H9 (cell line): ENCODE results near the gene PRDM1. TPM values are rescaled to one million over a fixed set of nuclear protein-coding genes. Genes with fewer than 3 reads are reported as not detected.

ENCODE experiments used
- DNase-seq: peaks from one replicate; pipeline ENCODE4 v3.0.0-alpha.2; 2017
- H2AFZ ChIP-seq: one replicate; pipeline ENCODE4 v1.6.1; 2013; ENCODE audit warnings: mild to moderate bottlenecking, low read length, control low read depth, moderate library complexity
- H2AK5ac ChIP-seq: 2 replicates; pipeline ENCODE4 v1.6.1; 2013; ENCODE audit warnings: low read length, control low read depth, mixed read lengths; ENCODE audit not compliant: insufficient read length
- H2BK120ac ChIP-seq: one replicate; pipeline ENCODE4 v1.6.1; 2013; ENCODE audit warnings: low read depth, mild to moderate bottlenecking, low read length, control low read depth, inconsistent platforms; ENCODE audit not compliant: poor library complexity, severe bottlenecking
- H2BK12ac ChIP-seq: 2 replicates; pipeline ENCODE4 v1.6.1; 2013; ENCODE audit warnings: low read length, control low read depth, mixed read lengths, low read depth; ENCODE audit not compliant: insufficient read length
- H2BK15ac ChIP-seq: 2 replicates; pipeline ENCODE4 v1.6.1; 2013; ENCODE audit warnings: low read depth, low read length, control low read depth
- H2BK20ac ChIP-seq: one replicate; pipeline ENCODE4 v1.6.1; 2013; ENCODE audit warnings: low read depth, mild to moderate bottlenecking, low read length, control low read depth, inconsistent platforms; ENCODE audit not compliant: poor library complexity, severe bottlenecking
- H2BK5ac ChIP-seq: 2 replicates; pipeline ENCODE4 v1.6.1; 2013; ENCODE audit warnings: low read length, control low read depth, mixed read lengths; ENCODE audit not compliant: insufficient read length
- H3K14ac ChIP-seq: 2 replicates; pipeline ENCODE4 v1.6.1; 2013; ENCODE audit warnings: low read length, control low read depth; ENCODE audit not compliant: insufficient read depth
- H3K18ac ChIP-seq: 2 replicates; pipeline ENCODE4 v1.6.1; 2013; ENCODE audit warnings: low read depth, mild to moderate bottlenecking, mixed read lengths, low read length, control low read depth; ENCODE audit not compliant: insufficient read length
- H3K23ac ChIP-seq: 2 replicates; pipeline ENCODE4 v1.6.1; 2013; ENCODE audit warnings: low read length, control low read depth, mixed read lengths, low read depth; ENCODE audit not compliant: insufficient read length
- H3K23me2 ChIP-seq: 2 replicates; pipeline ENCODE4 v1.6.1; 2013; ENCODE audit warnings: low read depth, mild to moderate bottlenecking, mixed read lengths, low read length, control low read depth; ENCODE audit not compliant: insufficient read length, poor library complexity, severe bottlenecking
- H3K27ac ChIP-seq: 2 replicates; pipeline ENCODE4 v1.5.1; 2013; ENCODE audit warnings: low read length, control low read depth, mixed read lengths, low read depth; ENCODE audit not compliant: insufficient read length
- H3K27me3 ChIP-seq: 2 replicates; pipeline ENCODE4 v1.6.1; 2013; ENCODE audit warnings: low read length, control low read depth, inconsistent platforms; ENCODE audit not compliant: insufficient read depth
- H3K4ac ChIP-seq: 2 replicates; pipeline ENCODE4 v1.6.1; 2013; ENCODE audit warnings: low read depth, mild to moderate bottlenecking, control low read depth, inconsistent platforms, low read length, moderate library complexity
- H3K4me1 ChIP-seq: 2 replicates; pipeline ENCODE4 v1.6.1; 2013; ENCODE audit warnings: low read length, control low read depth, inconsistent platforms; ENCODE audit not compliant: insufficient read depth
- H3K4me2 ChIP-seq: 2 replicates; pipeline ENCODE4 v1.6.1; 2013; ENCODE audit warnings: low read length, control low read depth, mixed read lengths; ENCODE audit not compliant: insufficient read length, insufficient read depth
- H3K56ac ChIP-seq: 2 replicates; pipeline ENCODE4 v1.6.1; 2013; ENCODE audit warnings: low read depth, mild to moderate bottlenecking, mixed read lengths, low read length, control low read depth; ENCODE audit not compliant: insufficient read length
- H3K79me1 ChIP-seq: 2 replicates; pipeline ENCODE4 v1.6.1; 2013; ENCODE audit warnings: low read depth, mild to moderate bottlenecking, moderate library complexity, low read length, control low read depth, inconsistent platforms; ENCODE audit not compliant: insufficient read depth, poor library complexity, severe bottlenecking
- H3K79me2 ChIP-seq: 2 replicates; pipeline ENCODE4 v1.6.1; 2013; ENCODE audit warnings: low read length, control low read depth, inconsistent platforms; ENCODE audit not compliant: insufficient read depth
- H3K9ac ChIP-seq: 2 replicates; pipeline ENCODE4 v1.6.1; 2013; ENCODE audit warnings: low read length, control low read depth, mixed read lengths; ENCODE audit not compliant: insufficient read length; ENCODE audit errors: extremely low read depth
- H3K9me3 ChIP-seq: one replicate; pipeline ENCODE4 v1.6.1; 2013; ENCODE audit warnings: low read depth, low read length, inconsistent platforms; ENCODE audit not compliant: control insufficient read depth
- H3T11ph ChIP-seq: one replicate; pipeline ENCODE4 v1.6.1; 2013; ENCODE audit warnings: mild to moderate bottlenecking, low read length, control low read depth, inconsistent platforms
- H4K20me1 ChIP-seq: one replicate; pipeline ENCODE4 v1.6.1; 2013; ENCODE audit not compliant: control insufficient read depth, insufficient read length, insufficient read depth
- H4K5ac ChIP-seq: 2 replicates; pipeline ENCODE4 v1.6.1; 2013; ENCODE audit warnings: low read depth, mild to moderate bottlenecking, mixed read lengths, low read length, control low read depth; ENCODE audit not compliant: insufficient read length
- H4K8ac ChIP-seq: replicated peaks from 2 replicates; pipeline ENCODE4 v1.6.1; 2013; ENCODE audit warnings: low read length, control low read depth, mixed read lengths, low read depth; ENCODE audit not compliant: insufficient read length
- H4K91ac ChIP-seq: 2 replicates; pipeline ENCODE4 v1.6.1; 2013; ENCODE audit warnings: low read depth, mild to moderate bottlenecking, moderate library complexity, mixed read lengths, low read length, control low read depth; ENCODE audit not compliant: insufficient read length
- H3K27ac Mint-ChIP-seq, 3 experiments: 2 replicates in 2 of 3; 3 replicates in 1 of 3; pipeline ENCODE4 v1.8.0; 2020 to 2021; ENCODE audit warnings: mixed read lengths in 3 of 3, mild to moderate bottlenecking in 1 of 3, moderate library complexity in 1 of 3
- H3K27me3 Mint-ChIP-seq: 2 replicates; pipeline ENCODE4 v1.8.0; 2021; ENCODE audit warnings: low read depth, mild to moderate bottlenecking, moderate library complexity, mixed read lengths
- H3K36me3 Mint-ChIP-seq, 3 experiments: 2 replicates in 2 of 3; 3 replicates in 1 of 3; pipeline ENCODE4 v1.8.0; 2020 to 2021; ENCODE audit warnings: low read depth in 3 of 3, mixed read lengths in 3 of 3; ENCODE audit not compliant: insufficient read depth in 1 of 3
- H3K4me1 Mint-ChIP-seq, 2 experiments: 2 replicates each; pipeline ENCODE4 v1.8.0; 2020; ENCODE audit warnings: mixed read lengths in 2 of 2
- H3K4me3 Mint-ChIP-seq, 2 experiments: 2 replicates in 1 of 2; 3 replicates in 1 of 2; pipeline ENCODE4 v1.8.0; 2020 to 2021; ENCODE audit warnings: mild to moderate bottlenecking in 2 of 2, mixed read lengths in 2 of 2, moderate library complexity in 1 of 2
- H3K9me3 Mint-ChIP-seq, 2 experiments: 2 replicates in 1 of 2; 3 replicates in 1 of 2; pipeline ENCODE4 v1.8.0; 2020; ENCODE audit warnings: mild to moderate bottlenecking in 2 of 2, mixed read lengths in 2 of 2, moderate library complexity in 1 of 2
- CTCF ChIP-seq: fragments of 200-600 bp; sonication (generic); conservative IDR thresholded peaks from 3 replicates; pipeline ENCODE4 v1.8.0; 2021; ENCODE audit warnings: antibody characterized with exemption, mild to moderate bottlenecking
- WGBS: extraction: QIAGEN DNeasy Blood & Tissue Kit; methylation state at CpG from one replicate; pipeline ENCODE4 v1.1.7; 2013; ENCODE audit warnings: missing lambda C conversion rate, low lambda C conversion rate, mixed read lengths; ENCODE audit not compliant: insufficient read length; ENCODE audit errors: extremely low coverage; 5-methylcytosine and 5-hydroxymethylcytosine counted together
- total RNA-seq: library from RNA; stranded (reverse); gene quantifications from 2 replicates; pipeline ENCODE4 v1.2.1, GENCODE V29; 2021

The PRDM1 gene
- total RNA-seq, 1 experiment from 2014 or later = 2.9 TPM

- Mint-ChIP-seq H3K27ac (no peak overlapping the region), H3K36me3 (no peaks in the 10 kb centered on the region), H3K9me3 (no peaks in the 10 kb centered on the region), H3K4me1 (peaks cover 15 to 16% of the 10 kb centered on the region in 2 experiments), H3K4me3 (no peak overlapping the region), H3K27me3 (peaks cover 3% of the 10 kb centered on the region; the same call in 1 of the 2 replicates)
- Histone ChIP-seq H3K18ac (no peak overlapping the region), H3K9ac (no peak overlapping the region), H3K14ac (no peak overlapping the region), H4K20me1 (no peaks in the 10 kb centered on the region), H3K27ac (no peak overlapping the region), H3K4ac (no peak overlapping the region), H3K56ac (no peak overlapping the region), H3T11ph (no peak overlapping the region), H3K79me2 (no peaks in the 10 kb centered on the region), H4K91ac (no peak overlapping the region), H4K5ac (no peak overlapping the region), H2AK5ac (no peak overlapping the region), H2AFZ (no peak overlapping the region), H3K23me2 (no peaks in the 10 kb centered on the region), H3K27me3 (no peaks in the 10 kb centered on the region; the same call in 1 of the 2 replicates), H3K79me1 (no peaks in the 10 kb centered on the region), H2BK15ac (no peak overlapping the region), H2BK5ac (no peak overlapping the region), H4K8ac (no peak overlapping the region), H2BK120ac (no peak overlapping the region), H2BK12ac (no peak overlapping the region), H3K9me3 (no peaks in the 10 kb centered on the region), H3K23ac (no peak overlapping the region), H3K4me2 (no peak overlapping the region), H2BK20ac (no peak overlapping the region), H3K4me1 (peaks cover 3% of the 10 kb centered on the region)
- DNase-seq = no peak
- TF ChIP-seq CTCF = no peak
- WGBS = no CpG with 5 or more reads among the region's 1 CpG
These were observed 29.3 kb upstream of the PRDM1 start for GRCh38 chr6:106056746-106057390.
